Peyer's patch (tissue), 4 donors: Measurements from ENCODE around the gene SNN. TPM values are rescaled to one million over a fixed set of nuclear protein-coding genes. Genes with fewer than 3 reads are reported as not detected.

ENCODE experiments used
- DNase-seq, 3 donors: peaks; one replicate each; pipeline ENCODE4 v3.0.0-alpha.2; 2017 to 2019
- H3K27ac ChIP-seq, 4 donors: fragments of 200-600 bp; sonication (generic); one replicate each; pipeline ENCODE4 v1.5.1; 2016 to 2019
- H3K27me3 ChIP-seq, 2 donors: fragments of 200-600 bp; sonication (generic); one replicate each; pipeline ENCODE4 v1.5.1; 2019
- H3K36me3 ChIP-seq, 3 donors: fragments of 200-600 bp; sonication (generic); one replicate each; pipeline ENCODE4 v1.5.1; 2016 to 2019
- H3K4me1 ChIP-seq, 4 donors: fragments of 200-600 bp; sonication (generic); one replicate each; pipeline ENCODE4 v1.5.1; 2016 to 2019
- H3K4me3 ChIP-seq, 4 donors: fragments of 200-600 bp; sonication (generic); 1 replicate in 3 of 4; 2 replicates in 1 of 4; pipeline ENCODE4 v1.5.1; 2016 to 2019; ENCODE audit warnings: mild to moderate bottlenecking in 1 of 4
- H3K9me3 ChIP-seq, 4 donors: fragments of 200-600 bp; sonication (generic); one replicate each; pipeline ENCODE4 v1.5.1; 2016 to 2019; ENCODE audit warnings: mild to moderate bottlenecking in 1 of 4
- CTCF ChIP-seq, 6 experiments: fragments of 450-650 bp in 4 of 6; fragments of 200-600 bp in 2 of 6; sonication (generic) in 1 of 6; IDR thresholded peaks; one replicate each; pipeline ENCODE4 v1.5.1; 2017 to 2019; ENCODE audit warnings: antibody characterized with exemption in 6 of 6, mild to moderate bottlenecking in 3 of 6, moderate library complexity in 1 of 6
- POLR2A ChIP-seq, 2 donors: fragments of 450-650 bp; IDR thresholded peaks; one replicate each; pipeline ENCODE4 v1.5.1; 2017; ENCODE audit warnings: antibody characterized with exemption in 2 of 2, mild to moderate bottlenecking in 2 of 2, moderate library complexity in 2 of 2
- total RNA-seq, 4 donors: library from RNA; depleted of rRNA; stranded (reverse); fragments of >200 nt; gene quantifications; one replicate each; pipeline ENCODE4 v1.1.0, GENCODE V29; 2016

The SNN gene
- total RNA-seq, 4 donors from 2014 or later, result 4.2 to 5.0 (median 4.5) TPM

- Histone ChIP-seq H3K4me1 (peaks cover 0 to 43% (median 30%) of the 10 kb centered on the region in 4 donors), H3K27ac (peak overlapping the region in 2 of 4 donors; percentile 54 to 80), H3K27me3 (no peaks in the 10 kb centered on the region), H3K36me3 (peaks cover 0 to 77% (median 0%) of the 10 kb centered on the region in 3 donors), H3K4me3 (no peak overlapping the region), H3K9me3 (no peaks in the 10 kb centered on the region)
- no peak for TF ChIP-seq POLR2A (IDR thresholded peaks at IDR 0.05)
- DNase-seq, result peak in 1 of 3 donors; percentile 45
Observed at GRCh38 chr16:11679941-11680911, 12.0 kb downstream of the SNN start.

- Histone ChIP-seq H3K27ac (peak overlapping the region in 2 of 4 donors; percentile 54 to 80), H3K4me1 (peaks cover 0 to 37% (median 29%) of the 10 kb centered on the region in 4 donors), H3K4me3 (no peak overlapping the region), H3K9me3 (no peaks in the 10 kb centered on the region), H3K27me3 (no peaks in the 10 kb centered on the region), H3K36me3 (peaks cover 0 to 85% (median 0%) of the 10 kb centered on the region in 3 donors)
- no peak for TF ChIP-seq CTCF (IDR thresholded peaks at IDR 0.05)
- no peak for TF ChIP-seq POLR2A (IDR thresholded peaks at IDR 0.05)
- DNase-seq, result peak in 2 of 3 donors; percentile 79 to 82
Observed at GRCh38 chr16:11681556-11681955, 13.3 kb downstream of the SNN start.

- Histone ChIP-seq H3K4me3 (no peak overlapping the region), H3K36me3 (peaks cover 0 to 85% (median 0%) of the 10 kb centered on the region in 3 donors), H3K27ac (peak overlapping the region; percentile 11 to 80 (median 34)), H3K4me1 (peaks cover 0 to 37% (median 27%) of the 10 kb centered on the region in 4 donors), H3K9me3 (no peaks in the 10 kb centered on the region), H3K27me3 (no peaks in the 10 kb centered on the region)
- TF ChIP-seq POLR2A (IDR thresholded peaks at IDR 0.05), result no peak
- TF ChIP-seq CTCF (IDR thresholded peaks at IDR 0.05), result no peak
- peak; percentile 74 to 85 (median 74) for DNase-seq
Observed at GRCh38 chr16:11681976-11682654, 13.9 kb downstream of the SNN start.

GRCh38 chr16:11682655-11683096 lies 14.4 kb downstream of the SNN start:
- DNase-seq, result no peak
- Histone ChIP-seq H3K36me3 (peaks cover 0 to 85% (median 0%) of the 10 kb centered on the region in 3 donors), H3K4me3 (no peak overlapping the region), H3K4me1 (peaks cover 0 to 35% (median 23%) of the 10 kb centered on the region in 4 donors), H3K27ac (peak overlapping the region in 3 of 4 donors; percentile 10 to 80 (median 54)), H3K9me3 (no peaks in the 10 kb centered on the region), H3K27me3 (no peaks in the 10 kb centered on the region)
- no peak for TF ChIP-seq POLR2A (IDR thresholded peaks at IDR 0.05)
- no peak for TF ChIP-seq CTCF (IDR thresholded peaks at IDR 0.05)

GRCh38 chr16:11683145-11683544 lies 14.9 kb downstream of the SNN start:
- Histone ChIP-seq H3K27me3 (no peaks in the 10 kb centered on the region), H3K36me3 (peaks cover 0 to 85% (median 0%) of the 10 kb centered on the region in 3 donors), H3K9me3 (no peaks in the 10 kb centered on the region), H3K27ac (peak overlapping the region in 3 of 4 donors; percentile 10 to 80 (median 54)), H3K4me1 (peaks cover 0 to 31% (median 20%) of the 10 kb centered on the region in 4 donors), H3K4me3 (no peak overlapping the region)
- no peak for DNase-seq
- TF ChIP-seq CTCF (IDR thresholded peaks at IDR 0.05), result no peak
- TF ChIP-seq POLR2A (IDR thresholded peaks at IDR 0.05), result no peak
